GM10847 (cell line): ENCODE results near the gene GOLGB1.

Source experiments
- POLR2A ChIP-seq: IDR thresholded peaks from 2 replicates; pipeline ENCODE4 v1.6.1; 2011; ENCODE audit not compliant: insufficient read length; ENCODE audit errors: extremely low read depth

GOLGB1 gene

GRCh38 chr3:121749276-121750086, at the start of gene GOLGB1:
Gene GOLGB1, minus strand, starts transcription at chr3:121749741. Its CDS starts 18,770 bp downstream, at chr3:121730971.
- TF ChIP-seq POLR2A: peak; percentile 95

GRCh38 chr3:121796970-121797369, 47.4 kb upstream of the GOLGB1 start:
- no peak for TF ChIP-seq POLR2A

GRCh38 chr3:121794264-121794983, 44.9 kb upstream of the GOLGB1 start:
- TF ChIP-seq POLR2A: no peak

GRCh38 chr3:121793078-121793477, 43.5 kb upstream of the GOLGB1 start:
- TF ChIP-seq POLR2A: no peak

- TF ChIP-seq POLR2A: no peak
Measured at GRCh38 chr3:121786485-121786884, 36.9 kb upstream of the GOLGB1 start.

GRCh38 chr3:121781611-121782010, 32.1 kb upstream of the GOLGB1 start:
- no peak for TF ChIP-seq POLR2A

- TF ChIP-seq POLR2A: no peak
Measured at GRCh38 chr3:121769246-121769645, 19.7 kb upstream of the GOLGB1 start.

- no peak for TF ChIP-seq POLR2A
Measured at GRCh38 chr3:121768452-121768851, 18.9 kb upstream of the GOLGB1 start.

GRCh38 chr3:121759541-121760202, 10.1 kb upstream of the GOLGB1 start:
- TF ChIP-seq POLR2A: no peak

- TF ChIP-seq POLR2A: no peak
Measured at GRCh38 chr3:121758727-121759450, 9.3 kb upstream of the GOLGB1 start.

GRCh38 chr3:121757812-121758545, 8.4 kb upstream of the GOLGB1 start:
- no peak for TF ChIP-seq POLR2A

GRCh38 chr3:121757087-121757811, 7.7 kb upstream of the GOLGB1 start:
- no peak for TF ChIP-seq POLR2A

GRCh38 chr3:121752772-121753171, 3.2 kb upstream of the GOLGB1 start:
- no peak for TF ChIP-seq POLR2A

- TF ChIP-seq POLR2A: no peak
Measured at GRCh38 chr3:121752261-121752660, 2.7 kb upstream of the GOLGB1 start.
